ENCODE data around the gene LBX1.

DNA sequence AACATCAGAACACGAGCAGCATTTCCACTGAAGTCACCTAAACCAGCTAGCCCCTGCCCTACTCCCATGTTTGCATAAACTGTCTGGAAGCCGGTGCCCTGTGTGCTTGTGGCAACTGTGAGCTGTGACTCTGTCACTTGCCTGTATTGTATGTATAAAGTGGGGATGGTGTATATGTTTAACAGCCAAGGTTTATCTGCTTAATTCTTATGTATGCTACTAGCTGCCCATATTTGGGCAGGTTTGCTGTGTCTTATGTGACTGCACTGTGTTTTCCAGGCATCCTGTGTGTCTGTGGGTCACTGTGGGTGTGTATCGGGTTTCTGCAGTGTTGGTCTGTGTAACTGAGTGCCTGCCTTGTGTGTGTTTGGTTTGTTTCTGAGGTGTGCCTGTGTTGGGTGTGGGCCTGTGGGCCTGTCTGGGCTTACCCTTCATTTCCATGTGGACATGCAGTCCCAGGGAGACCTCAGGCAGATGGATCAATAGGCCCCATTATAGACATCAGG, 9.3 kb downstream of the LBX1 start:
- TF ChIP-seq, protein P1, sequence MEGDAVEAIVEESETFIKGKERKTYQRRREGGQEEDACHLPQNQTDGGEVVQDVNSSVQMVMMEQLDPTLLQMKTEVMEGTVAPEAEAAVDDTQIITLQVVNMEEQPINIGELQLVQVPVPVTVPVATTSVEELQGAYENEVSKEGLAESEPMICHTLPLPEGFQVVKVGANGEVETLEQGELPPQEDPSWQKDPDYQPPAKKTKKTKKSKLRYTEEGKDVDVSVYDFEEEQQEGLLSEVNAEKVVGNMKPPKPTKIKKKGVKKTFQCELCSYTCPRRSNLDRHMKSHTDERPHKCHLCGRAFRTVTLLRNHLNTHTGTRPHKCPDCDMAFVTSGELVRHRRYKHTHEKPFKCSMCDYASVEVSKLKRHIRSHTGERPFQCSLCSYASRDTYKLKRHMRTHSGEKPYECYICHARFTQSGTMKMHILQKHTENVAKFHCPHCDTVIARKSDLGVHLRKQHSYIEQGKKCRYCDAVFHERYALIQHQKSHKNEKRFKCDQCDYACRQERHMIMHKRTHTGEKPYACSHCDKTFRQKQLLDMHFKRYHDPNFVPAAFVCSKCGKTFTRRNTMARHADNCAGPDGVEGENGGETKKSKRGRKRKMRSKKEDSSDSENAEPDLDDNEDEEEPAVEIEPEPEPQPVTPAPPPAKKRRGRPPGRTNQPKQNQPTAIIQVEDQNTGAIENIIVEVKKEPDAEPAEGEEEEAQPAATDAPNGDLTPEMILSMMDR (IDR thresholded peaks at IDR 0.05) = no peak
- no peak for TF ChIP-seq POLR2AphosphoS5 (IDR thresholded peaks at IDR 0.05)
- no peak for TF ChIP-seq POLR2A (IDR thresholded peaks at IDR 0.05)
